ENCODE measurements around the gene AMZ1.
A peak's percentile ranks its signal among the peaks of the same experiment; 100 is the strongest.
"Not testable (repeated sequence)": the region's sequence is repeated elsewhere in the genome, so short reads cannot be mapped to it uniquely, and the experiment has no call there.

AMZ1 gene

DNA sequence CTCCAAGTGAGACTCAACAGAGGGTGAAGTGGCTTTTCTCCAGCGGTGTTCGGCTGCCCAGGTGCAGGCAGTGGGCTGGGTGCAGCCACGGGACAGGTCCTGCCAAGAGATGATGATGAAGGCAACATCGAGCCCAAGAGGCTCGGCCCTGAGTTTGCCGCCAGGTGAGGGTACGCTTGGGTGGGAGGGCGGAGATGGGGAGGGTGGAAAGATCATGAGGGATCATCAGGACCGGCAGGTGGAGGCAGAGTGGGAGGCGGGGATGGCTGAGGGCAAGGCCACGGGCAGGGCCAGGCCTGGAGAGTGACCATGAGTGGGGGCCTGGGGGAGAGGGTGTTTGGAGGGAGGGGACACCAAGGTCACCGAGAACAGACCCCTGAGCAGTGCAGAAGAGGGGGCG lies 17.8 kb upstream of the AMZ1 start:
- H3K4me3 ChIP-seq (ENCODE audit: low read depth, low read length): no peak overlapping the region
- TF ChIP-seq, protein P1, sequence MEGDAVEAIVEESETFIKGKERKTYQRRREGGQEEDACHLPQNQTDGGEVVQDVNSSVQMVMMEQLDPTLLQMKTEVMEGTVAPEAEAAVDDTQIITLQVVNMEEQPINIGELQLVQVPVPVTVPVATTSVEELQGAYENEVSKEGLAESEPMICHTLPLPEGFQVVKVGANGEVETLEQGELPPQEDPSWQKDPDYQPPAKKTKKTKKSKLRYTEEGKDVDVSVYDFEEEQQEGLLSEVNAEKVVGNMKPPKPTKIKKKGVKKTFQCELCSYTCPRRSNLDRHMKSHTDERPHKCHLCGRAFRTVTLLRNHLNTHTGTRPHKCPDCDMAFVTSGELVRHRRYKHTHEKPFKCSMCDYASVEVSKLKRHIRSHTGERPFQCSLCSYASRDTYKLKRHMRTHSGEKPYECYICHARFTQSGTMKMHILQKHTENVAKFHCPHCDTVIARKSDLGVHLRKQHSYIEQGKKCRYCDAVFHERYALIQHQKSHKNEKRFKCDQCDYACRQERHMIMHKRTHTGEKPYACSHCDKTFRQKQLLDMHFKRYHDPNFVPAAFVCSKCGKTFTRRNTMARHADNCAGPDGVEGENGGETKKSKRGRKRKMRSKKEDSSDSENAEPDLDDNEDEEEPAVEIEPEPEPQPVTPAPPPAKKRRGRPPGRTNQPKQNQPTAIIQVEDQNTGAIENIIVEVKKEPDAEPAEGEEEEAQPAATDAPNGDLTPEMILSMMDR (IDR thresholded peaks at IDR 0.05; ENCODE audit: borderline replicate concordance, insufficient read depth, low read depth, low read length): no peak

DNA sequence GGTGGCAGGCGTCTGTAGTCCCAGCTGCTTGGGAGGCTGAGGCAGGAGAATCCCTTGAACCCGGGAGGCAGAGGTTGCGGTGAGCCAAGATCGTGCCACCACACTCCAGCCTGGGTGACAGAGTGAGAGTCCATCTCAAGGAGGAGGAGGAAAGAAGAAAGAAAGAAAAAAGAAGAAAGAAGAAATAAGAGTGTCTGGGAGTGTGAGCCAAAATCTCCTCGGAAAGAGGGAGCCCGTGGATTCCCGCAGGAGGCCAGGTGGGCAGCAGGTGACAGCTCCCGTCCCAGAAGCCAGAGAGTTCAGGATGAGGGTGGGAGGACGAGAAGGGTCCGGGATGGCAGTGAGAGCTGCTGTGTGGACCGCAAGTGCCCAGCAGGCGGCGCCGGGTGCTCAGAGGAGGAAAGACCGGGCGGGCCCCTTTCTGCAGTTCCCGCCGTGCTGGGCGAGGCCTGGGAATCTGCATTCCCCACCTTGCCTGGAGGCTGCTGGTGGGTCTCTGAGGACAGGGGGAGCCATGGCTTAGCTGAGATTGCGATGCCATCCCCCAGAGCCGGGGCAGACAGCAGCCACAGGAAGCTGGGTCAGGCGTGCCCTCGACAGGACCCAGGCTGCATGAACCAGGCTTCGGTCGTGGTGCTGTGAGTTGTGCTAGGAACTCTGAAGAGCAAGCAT lies 17.1 kb upstream of the AMZ1 start:
- H3K4me3 ChIP-seq (ENCODE audit: low read depth, low read length): no peak overlapping the region
- TF ChIP-seq, protein P1 (IDR thresholded peaks at IDR 0.05; ENCODE audit: borderline replicate concordance, insufficient read depth, low read depth, low read length): peak; percentile 97

DNA sequence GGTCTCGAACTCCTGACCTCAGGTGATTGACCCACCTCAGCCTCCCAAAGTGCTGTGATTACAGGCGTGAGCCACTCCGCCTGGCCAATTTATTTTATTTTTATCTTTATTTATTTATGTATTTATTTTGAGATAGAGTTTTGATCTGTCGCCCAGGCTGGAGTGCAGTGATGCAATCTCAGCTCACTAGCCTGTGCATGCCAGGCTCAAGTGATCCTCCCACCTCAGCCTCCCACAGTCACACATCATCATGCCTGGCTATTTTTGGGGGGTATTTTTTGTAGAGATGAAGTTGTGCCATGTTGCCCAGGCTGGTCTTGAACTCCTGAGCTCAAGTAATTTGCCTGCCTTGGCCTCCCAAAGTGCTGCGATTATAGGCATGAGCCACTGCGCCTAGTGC lies 14.8 kb upstream of the AMZ1 start:
- H3K4me3 ChIP-seq (ENCODE audit: low read depth, low read length): not testable (repeated sequence)

DNA sequence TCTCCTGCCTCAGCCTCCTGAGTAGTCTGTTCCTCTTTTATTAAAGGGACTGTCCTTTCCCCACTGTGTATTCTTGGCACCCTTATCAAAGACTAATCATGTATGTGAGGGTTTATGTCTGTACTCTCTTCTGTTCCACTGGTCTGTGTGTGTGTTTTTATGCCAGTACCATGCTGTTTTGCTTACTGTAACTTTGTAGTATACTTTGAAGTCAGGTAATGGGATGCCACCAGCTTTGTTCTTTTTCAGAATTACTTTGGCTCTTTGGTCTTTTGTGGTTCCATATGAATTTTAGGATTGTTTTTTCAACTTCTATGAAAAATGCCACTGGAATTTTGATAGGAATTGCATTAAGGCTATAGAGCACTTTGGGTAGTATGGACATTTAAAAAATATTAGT lies 14.1 kb upstream of the AMZ1 start:
- TF ChIP-seq, protein P1 (IDR thresholded peaks at IDR 0.05; ENCODE audit: borderline replicate concordance, insufficient read depth, low read depth, low read length): no peak
- H3K4me3 ChIP-seq (ENCODE audit: low read depth, low read length): no peak overlapping the region

DNA sequence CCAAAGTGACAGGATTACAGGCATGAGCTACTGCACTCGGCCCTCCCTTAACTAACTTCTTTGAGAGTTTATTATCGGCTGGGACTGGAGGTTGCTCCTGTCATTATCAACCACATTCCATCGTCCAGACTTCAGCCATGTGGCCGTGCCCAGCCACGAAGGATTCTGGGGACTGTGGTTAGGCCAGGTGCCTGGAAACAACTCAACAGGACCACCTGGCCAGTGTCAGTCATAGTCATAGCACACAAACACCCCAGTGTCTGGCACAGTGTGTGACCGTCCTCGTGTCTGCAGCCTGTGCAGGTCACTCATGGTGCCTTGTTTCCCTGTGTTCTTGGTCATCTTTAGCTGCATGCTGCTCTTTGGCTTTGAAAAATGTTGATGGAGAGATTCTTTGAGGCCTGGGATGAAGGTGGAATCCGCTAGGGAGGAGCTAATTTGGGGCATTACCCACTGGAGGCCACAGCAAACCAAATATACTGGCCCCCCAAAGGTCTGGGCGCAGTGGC lies 12.7 kb upstream of the AMZ1 start:
- no peak overlapping the region for H3K4me3 ChIP-seq (ENCODE audit: low read depth, low read length)
- TF ChIP-seq, protein P1 (IDR thresholded peaks at IDR 0.05; ENCODE audit: borderline replicate concordance, insufficient read depth, low read depth, low read length): no peak

DNA sequence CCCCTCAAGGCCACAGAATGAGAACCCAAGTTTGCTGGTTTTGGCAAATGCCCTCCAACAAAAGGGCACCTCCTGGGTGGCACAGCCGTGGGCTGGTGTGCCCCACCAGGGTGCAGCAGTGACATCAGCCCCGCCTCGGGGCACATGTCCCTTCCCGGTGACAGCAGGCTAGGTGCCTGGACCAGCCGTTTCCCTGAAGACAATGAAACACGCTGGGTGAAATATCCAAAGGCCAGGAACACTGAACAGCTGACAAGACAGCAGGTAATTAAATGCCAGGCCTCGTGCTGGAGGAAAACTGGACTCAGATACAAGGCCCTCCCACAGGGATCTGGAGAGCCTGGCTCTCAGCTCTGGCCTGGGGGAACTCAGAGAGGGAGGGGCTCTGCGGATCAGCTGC lies 11.4 kb upstream of the AMZ1 start:
- H3K4me3 ChIP-seq (ENCODE audit: low read depth, low read length): not testable (repeated sequence)

DNA sequence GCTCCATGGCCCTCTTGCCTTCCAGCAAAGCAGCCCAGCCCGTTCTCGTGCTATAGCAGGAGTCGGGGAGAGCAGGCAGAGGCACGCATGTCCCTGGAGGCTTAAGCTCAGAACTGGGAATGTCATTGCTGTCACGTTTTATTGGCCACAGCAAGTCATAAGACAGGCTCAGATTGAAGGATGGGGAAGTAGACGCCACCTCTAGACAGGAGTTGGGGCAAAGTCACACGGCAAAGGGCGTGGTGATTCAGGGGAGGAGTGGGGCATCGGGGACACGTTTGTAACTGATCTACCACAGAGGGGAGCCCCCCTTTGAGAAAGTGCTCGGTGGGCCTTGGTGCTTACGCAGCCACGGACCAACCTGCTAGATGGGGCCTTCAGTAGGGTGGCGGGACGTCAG lies 9.5 kb upstream of the AMZ1 start:
- not testable (repeated sequence) for H3K4me3 ChIP-seq (ENCODE audit: low read depth, low read length)

DNA sequence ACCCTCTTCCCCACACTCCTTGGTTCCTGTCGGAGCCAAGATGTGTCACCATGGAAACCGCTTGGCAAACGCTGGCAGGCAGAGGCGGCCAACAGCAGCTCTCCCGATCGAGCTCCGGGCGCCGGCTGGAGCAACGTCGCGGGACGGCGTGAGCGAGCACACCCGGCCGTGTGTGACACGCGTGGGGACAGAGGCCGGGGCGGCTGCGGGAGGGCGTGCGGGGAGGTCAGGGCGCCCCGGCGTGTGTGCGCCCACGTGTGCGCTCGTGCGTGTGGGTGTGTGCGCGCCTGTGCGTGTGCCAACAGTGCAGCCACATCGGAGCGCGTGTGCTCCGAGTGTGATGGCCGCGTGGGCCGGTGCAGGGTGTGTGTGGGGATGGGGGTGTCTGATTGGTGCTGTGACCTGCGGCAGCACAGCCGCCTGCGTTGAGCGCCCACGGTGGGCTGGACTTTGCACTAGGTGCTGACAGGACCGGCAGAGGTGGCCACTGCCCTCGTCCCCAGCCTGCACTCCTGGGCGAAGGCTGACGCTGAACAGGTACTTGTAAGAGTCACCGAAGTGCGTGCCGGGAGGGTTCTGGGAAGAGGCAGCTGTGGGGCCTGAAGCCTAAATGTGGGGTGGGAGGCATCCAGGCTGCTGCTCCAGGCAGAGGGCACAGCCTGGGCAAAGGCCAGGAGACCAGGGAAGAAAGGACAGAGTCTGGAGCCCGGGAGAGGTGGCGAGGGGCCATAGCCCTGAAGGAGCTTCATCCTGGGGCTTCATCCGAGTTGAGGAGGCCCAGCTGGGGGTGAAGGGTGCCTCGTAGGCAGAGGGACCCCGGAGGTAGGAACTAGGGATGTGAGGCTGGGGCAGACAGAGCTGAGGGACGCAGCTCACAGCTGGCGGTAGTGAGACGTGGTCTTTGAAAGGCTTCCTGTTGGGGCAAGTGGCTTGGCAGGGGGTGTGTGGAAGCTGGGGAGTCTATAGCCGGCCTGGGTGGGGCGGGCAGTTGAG lies 8.6 kb upstream of the AMZ1 start:
- not testable (repeated sequence) for H3K4me3 ChIP-seq (ENCODE audit: low read depth, low read length)

DNA sequence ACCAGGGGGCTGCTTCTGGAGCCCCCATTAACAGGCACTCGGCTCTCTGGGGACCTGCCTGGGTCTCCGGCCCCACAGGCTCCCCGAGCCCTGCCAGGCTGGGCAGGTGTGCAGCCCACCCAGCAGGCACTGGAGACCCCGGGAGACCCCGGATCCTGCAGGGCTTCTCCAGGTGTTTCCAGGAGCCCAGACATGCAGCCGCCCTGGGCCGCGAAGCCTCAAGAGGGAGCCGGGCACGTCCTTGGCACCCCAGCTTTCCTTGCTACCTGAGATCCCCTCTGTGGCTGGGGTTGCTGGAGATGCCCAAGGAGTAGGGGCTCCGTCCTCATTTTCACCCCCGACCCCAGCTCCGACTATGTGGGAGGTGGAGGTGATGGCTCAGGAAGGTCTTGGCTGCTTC lies 7.7 kb upstream of the AMZ1 start:
- H3K4me3 ChIP-seq (ENCODE audit: low read depth, low read length): no peak overlapping the region
- TF ChIP-seq, protein P1 (IDR thresholded peaks at IDR 0.05; ENCODE audit: borderline replicate concordance, insufficient read depth, low read depth, low read length): no peak

Data from GM12875 (cell line).